ENCODE measurements around the gene TMEM59.
"Not testable (repeated sequence)": the region's sequence is repeated elsewhere in the genome, so short reads cannot be mapped to it uniquely, and the experiment has no call there.

Gene TMEM59

DNA sequence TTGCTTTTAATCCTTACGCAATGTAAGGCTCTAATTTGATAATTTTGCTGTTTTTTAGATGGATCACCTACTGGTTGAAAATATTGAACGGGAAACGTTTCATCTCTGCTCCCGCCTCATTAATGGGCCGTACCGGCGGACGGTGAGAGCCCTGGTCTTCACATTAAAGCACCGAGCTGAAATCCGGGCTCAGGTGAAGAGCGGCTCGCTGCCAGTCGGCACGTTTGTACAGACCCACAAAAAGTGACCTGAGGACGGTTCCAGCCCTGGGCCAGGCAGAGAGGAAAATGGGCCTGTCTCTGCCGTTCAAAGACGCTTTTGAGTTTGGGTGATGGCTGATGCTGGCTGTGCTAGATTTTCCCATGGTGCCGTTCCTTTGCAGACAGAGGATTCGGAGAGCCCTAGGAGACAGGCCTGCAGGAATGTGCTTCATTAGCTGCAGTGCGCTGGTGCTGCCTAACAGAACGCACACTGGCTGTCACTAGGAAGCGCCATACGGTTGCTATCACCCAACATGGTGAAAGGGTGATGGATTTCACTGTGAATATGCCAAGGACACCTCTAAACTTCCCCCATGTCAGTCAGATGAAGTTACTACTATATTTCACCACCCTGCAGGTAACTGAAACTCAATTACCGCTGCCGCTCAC is 43.3 kb upstream of the TMEM59 start:
- DNase-seq (ENCODE audit: low spot score) = no peak
- no peak overlapping the region for H3K27ac ChIP-seq (ENCODE audit: poor library complexity, severe bottlenecking)
- no peak overlapping the region for H3K4me3 ChIP-seq (ENCODE audit: severe bottlenecking)
- TF ChIP-seq, protein P1, sequence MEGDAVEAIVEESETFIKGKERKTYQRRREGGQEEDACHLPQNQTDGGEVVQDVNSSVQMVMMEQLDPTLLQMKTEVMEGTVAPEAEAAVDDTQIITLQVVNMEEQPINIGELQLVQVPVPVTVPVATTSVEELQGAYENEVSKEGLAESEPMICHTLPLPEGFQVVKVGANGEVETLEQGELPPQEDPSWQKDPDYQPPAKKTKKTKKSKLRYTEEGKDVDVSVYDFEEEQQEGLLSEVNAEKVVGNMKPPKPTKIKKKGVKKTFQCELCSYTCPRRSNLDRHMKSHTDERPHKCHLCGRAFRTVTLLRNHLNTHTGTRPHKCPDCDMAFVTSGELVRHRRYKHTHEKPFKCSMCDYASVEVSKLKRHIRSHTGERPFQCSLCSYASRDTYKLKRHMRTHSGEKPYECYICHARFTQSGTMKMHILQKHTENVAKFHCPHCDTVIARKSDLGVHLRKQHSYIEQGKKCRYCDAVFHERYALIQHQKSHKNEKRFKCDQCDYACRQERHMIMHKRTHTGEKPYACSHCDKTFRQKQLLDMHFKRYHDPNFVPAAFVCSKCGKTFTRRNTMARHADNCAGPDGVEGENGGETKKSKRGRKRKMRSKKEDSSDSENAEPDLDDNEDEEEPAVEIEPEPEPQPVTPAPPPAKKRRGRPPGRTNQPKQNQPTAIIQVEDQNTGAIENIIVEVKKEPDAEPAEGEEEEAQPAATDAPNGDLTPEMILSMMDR (IDR thresholded peaks at IDR 0.05; ENCODE audit: poor library complexity, severe bottlenecking) = no peak
- H3K27me3 ChIP-seq (ENCODE audit: insufficient read depth, poor library complexity, severe bottlenecking) = no peaks in the 10 kb centered on the region
- no peaks in the 10 kb centered on the region for H3K9me3 ChIP-seq (ENCODE audit: severe bottlenecking)
- H3K36me3 ChIP-seq (ENCODE audit: low read depth) = no peaks in the 10 kb centered on the region; the same call in 1 of the 2 replicates
- no peak for ATAC-seq (ENCODE audit: low read depth)
- H3K4me1 ChIP-seq (ENCODE audit: insufficient read depth, poor library complexity, severe bottlenecking) = no peaks in the 10 kb centered on the region

- no peaks in the 10 kb centered on the region for H3K9me3 ChIP-seq (ENCODE audit: severe bottlenecking)
- no peak overlapping the region for H3K27ac ChIP-seq (ENCODE audit: poor library complexity, severe bottlenecking)
- TF ChIP-seq, protein P1 (IDR thresholded peaks at IDR 0.05; ENCODE audit: poor library complexity, severe bottlenecking) = no peak
- H3K4me1 ChIP-seq (ENCODE audit: insufficient read depth, poor library complexity, severe bottlenecking) = no peaks in the 10 kb centered on the region
- no peak overlapping the region for H3K4me3 ChIP-seq (ENCODE audit: severe bottlenecking)
- H3K27me3 ChIP-seq (ENCODE audit: insufficient read depth, poor library complexity, severe bottlenecking) = no peaks in the 10 kb centered on the region
- ATAC-seq (ENCODE audit: low read depth) (no peak), DNase-seq (ENCODE audit: low spot score) (no peak)
- no peaks in the 10 kb centered on the region; the same call in 1 of the 2 replicates for H3K36me3 ChIP-seq (ENCODE audit: low read depth)
Measured at GRCh38 chr1:54095546-54096226, 42.7 kb upstream of the TMEM59 start.

- not testable (repeated sequence) for DNase-seq (ENCODE audit: low spot score); H3K27me3 ChIP-seq (ENCODE audit: insufficient read depth, poor library complexity, severe bottlenecking); H3K4me1 ChIP-seq (ENCODE audit: insufficient read depth, poor library complexity, severe bottlenecking); H3K4me3 ChIP-seq (ENCODE audit: severe bottlenecking); H3K36me3 ChIP-seq (ENCODE audit: low read depth); H3K27ac ChIP-seq (ENCODE audit: poor library complexity, severe bottlenecking); ATAC-seq (ENCODE audit: low read depth); H3K9me3 ChIP-seq (ENCODE audit: severe bottlenecking)
Measured at GRCh38 chr1:54094730-54095105, 41.7 kb upstream of the TMEM59 start.

DNA sequence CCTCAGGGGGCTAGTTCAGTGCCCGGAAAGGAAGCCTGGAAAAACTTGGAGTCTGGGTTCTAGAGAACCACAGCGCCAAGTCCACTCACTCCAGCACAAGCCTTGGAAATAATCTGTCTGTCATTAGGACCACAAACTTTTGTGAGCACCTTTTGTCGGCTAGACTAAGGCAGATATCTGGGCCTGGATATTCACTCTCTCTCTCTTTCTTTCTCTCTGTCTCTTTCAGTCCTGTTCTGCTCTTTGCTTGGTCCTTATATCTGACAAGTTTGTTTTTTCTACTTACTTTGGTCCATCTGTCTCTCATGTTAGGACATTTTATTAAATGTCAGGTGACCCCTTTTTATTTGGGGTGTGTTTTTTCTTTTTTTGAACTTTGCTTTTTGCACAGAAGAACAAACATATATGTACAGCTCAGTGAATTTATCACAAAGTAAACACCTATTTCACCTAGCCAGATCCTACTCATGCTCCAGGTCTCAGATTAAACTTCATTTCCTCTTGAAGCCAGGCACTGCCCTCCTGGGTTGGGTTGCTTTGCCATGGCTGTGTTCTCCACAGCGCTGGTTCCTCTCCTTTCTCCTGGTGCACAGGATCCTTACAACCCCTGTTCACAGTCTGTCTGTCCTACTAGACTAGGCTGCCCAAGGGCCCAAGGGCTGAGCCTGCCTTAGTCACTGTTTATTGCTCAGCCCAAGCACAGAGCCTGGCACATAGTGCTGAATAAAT is 41.2 kb upstream of the TMEM59 start:
- no peaks in the 10 kb centered on the region for H3K27me3 ChIP-seq (ENCODE audit: insufficient read depth, poor library complexity, severe bottlenecking)
- no peak overlapping the region for H3K4me3 ChIP-seq (ENCODE audit: severe bottlenecking)
- H3K9me3 ChIP-seq (ENCODE audit: severe bottlenecking) = no peaks in the 10 kb centered on the region
- DNase-seq (ENCODE audit: low spot score) (no peak), ATAC-seq (ENCODE audit: low read depth) (no peak)
- peaks cover 3% of the 10 kb centered on the region; the same call in 1 of the 2 replicates for H3K36me3 ChIP-seq (ENCODE audit: low read depth)
- H3K27ac ChIP-seq (ENCODE audit: poor library complexity, severe bottlenecking) = no peak overlapping the region
- TF ChIP-seq, protein P1 (IDR thresholded peaks at IDR 0.05; ENCODE audit: poor library complexity, severe bottlenecking) = no peak
- H3K4me1 ChIP-seq (ENCODE audit: insufficient read depth, poor library complexity, severe bottlenecking) = no peaks in the 10 kb centered on the region

GRCh38 chr1:54091666-54092065 is 38.7 kb upstream of the TMEM59 start:
- DNase-seq (ENCODE audit: low spot score) = no peak
- TF ChIP-seq, protein P1 (IDR thresholded peaks at IDR 0.05; ENCODE audit: poor library complexity, severe bottlenecking) = no peak
- Histone ChIP-seq H3K27ac (ENCODE audit: poor library complexity, severe bottlenecking) (no peak overlapping the region), H3K4me1 (ENCODE audit: insufficient read depth, poor library complexity, severe bottlenecking) (no peaks in the 10 kb centered on the region), H3K27me3 (ENCODE audit: insufficient read depth, poor library complexity, severe bottlenecking) (no peaks in the 10 kb centered on the region), H3K9me3 (ENCODE audit: severe bottlenecking) (no peaks in the 10 kb centered on the region), H3K36me3 (ENCODE audit: low read depth) (0 out of 2 replicates have a peak, but pooled peaks cover 3% of the 10 kb centered on the region), H3K4me3 (ENCODE audit: severe bottlenecking) (no peak overlapping the region)
- ATAC-seq (ENCODE audit: low read depth) = no peak
